Stimulated activated CD8-positive, alpha-beta memory T cell treated with anti-CD3 and anti-CD28 coated beads, Interleukin-4, amount 100 ng/mL, for 24 hours (primary cell): Measurements from ENCODE around the gene FGGY.

Source experiments
- DNase-seq: peaks from one replicate; pipeline ENCODE4 v3.0.0-alpha.2; 2020; ENCODE audit warnings: low read depth

FGGY gene

DNA sequence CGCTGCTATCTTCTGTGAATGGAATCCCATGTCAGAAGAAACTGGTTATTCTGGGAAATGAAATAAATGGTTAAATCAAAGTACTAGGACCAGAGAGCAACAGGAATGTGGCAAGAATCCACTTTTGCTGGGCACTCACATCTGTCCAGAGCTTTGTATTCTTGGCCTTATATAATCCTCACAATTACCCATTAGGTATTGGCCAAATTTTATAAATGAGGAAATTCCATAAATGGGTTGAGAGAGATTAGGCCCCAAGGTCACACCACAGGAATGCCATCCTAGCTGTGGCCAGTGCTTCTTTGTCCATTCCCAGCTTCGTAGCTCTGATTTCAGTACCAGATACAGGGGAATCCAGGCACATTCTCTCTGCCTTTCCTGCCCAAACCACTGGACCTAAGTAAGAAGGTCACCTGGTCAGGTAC is 441.7 kb downstream of the FGGY start:
- no peak for DNase-seq

- DNase-seq, result no peak
These were observed 442.2 kb downstream of the FGGY start for GRCh38 chr1:59739111-59739510.

DNA sequence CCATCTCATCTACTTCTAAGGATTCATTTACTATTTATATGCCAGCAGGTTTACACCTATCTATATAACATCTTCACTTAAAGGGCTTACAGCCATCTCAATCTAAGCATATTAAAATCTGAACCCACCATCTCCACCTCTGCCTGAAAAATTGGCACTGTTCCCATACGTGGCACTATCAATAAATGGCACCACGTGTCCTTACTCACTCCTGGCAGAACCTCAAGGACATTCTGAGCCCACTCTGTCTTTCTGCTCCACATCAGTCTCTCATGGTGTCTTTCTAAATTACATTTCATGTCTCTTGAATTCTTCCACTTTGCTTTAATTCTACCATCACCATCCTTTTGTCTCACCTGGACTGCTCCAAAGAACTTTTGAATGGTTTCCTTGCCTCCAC is 445.6 kb downstream of the FGGY start:
- no peak for DNase-seq

DNA sequence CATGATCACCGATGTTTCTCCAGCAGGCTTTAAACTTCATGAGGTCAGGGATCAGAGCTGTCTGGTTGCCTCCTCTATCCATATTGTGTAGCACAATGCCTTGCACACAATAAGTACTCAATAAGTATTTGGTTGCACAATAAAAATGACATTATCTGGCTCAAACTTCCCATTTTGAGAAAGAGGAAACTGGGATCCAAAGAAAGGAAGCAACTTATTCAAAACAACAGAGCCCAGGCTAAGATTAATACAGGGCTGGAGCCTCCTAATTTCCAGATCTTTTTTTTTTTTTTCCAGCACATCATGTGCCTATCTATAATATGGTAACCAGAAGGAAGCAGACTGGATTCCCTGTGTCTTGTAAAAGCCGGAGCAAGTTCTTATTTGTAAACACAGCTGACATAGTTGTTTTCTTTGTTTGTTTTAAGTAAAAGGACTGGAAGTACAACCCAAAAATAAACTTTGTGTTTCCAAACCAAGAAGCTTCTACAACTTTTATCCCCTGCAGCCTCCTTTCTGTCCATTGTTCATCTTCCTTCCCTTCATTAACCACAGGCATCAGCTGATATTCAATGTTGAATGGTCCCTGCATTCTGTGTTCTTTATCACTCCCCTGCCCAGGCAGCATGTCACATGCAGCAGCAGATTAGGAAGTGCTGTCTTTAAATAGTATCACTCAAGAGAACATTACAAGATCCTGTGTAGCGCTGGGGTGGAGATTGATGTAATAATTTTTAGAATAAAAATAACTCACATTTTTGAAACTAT is 446.6 kb downstream of the FGGY start:
- no peak for DNase-seq

GRCh38 chr1:59747420-59748024 is 450.6 kb downstream of the FGGY start:
- DNase-seq, result no peak

GRCh38 chr1:59748123-59748522 is 451.2 kb downstream of the FGGY start:
- DNase-seq, result no peak

GRCh38 chr1:59750328-59751003 is 453.6 kb downstream of the FGGY start:
- DNase-seq, result no peak

- DNase-seq, result no peak
These were observed 454.1 kb downstream of the FGGY start for GRCh38 chr1:59751004-59751395.

- no peak for DNase-seq
These were observed 454.9 kb downstream of the FGGY start for GRCh38 chr1:59751801-59752200.

- DNase-seq, result no peak
These were observed 455.9 kb downstream of the FGGY start for GRCh38 chr1:59752556-59753414.

DNA sequence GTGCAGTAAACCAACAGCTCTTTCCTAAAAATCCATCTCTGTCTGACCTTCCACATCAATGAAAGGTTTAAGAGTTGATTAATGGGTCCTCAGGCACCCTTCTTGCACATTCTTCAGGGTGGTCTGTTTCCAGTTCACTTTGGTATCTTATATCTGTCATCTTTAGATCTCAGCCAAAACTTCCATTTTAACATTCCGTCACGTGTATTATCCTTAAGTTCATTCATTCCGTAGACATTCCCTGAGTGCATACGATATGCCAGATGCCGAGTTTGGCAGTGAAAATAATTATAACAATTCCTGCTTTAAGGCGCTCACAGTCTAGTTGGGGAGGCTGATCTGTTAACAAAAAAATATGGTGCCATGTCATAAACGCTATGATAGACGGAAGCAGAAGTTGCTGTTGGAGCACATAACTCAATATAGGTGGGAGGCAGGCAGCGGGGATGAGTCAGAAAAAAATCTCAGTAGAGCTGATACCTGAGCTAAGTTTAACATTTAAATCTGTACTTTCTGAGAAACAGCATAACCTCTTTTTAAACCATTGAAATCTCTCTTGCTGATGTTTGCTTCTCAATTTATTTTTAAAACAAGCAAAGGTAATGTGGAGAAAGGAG is 458.3 kb downstream of the FGGY start:
- DNase-seq, result no peak

- DNase-seq, result no peak
These were observed 460.4 kb downstream of the FGGY start for GRCh38 chr1:59757197-59757747.

DNA sequence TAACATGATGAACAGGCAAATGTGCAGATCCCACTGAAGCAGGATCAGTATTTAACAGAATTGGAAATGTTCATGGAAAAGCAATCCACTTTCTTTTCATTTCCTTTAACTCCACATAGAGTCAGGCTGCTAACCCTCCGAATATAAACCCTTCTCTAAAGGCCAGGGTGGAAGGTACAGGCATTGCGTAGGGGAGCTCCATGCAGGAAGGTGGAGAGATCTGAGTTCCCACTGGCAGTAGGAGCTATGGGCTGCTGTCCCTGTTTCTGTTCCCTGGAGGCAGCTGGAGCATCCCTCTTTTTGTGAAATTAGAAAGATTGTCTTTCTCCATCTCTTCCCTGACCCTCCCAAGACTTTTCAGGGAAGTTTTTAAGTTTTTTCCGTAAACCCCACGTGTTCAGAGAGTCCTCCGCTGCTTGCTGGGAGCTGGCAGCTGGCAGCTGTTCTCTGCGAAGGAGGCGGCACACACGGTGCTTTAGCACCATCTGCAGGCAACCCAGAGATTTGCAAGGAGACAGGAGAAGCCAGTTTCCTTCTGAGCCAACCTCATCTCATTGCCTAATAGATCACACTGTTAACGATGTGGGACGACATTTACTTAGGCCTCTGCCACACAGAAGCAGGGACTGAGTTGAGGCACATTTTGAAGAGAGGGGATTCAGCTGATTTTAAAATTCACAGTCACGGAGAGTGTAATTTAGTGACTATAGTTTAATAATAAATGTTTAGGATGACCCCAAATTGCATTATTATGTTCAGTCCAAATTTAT is 462.4 kb downstream of the FGGY start:
- peak; percentile 39 for DNase-seq

DNA sequence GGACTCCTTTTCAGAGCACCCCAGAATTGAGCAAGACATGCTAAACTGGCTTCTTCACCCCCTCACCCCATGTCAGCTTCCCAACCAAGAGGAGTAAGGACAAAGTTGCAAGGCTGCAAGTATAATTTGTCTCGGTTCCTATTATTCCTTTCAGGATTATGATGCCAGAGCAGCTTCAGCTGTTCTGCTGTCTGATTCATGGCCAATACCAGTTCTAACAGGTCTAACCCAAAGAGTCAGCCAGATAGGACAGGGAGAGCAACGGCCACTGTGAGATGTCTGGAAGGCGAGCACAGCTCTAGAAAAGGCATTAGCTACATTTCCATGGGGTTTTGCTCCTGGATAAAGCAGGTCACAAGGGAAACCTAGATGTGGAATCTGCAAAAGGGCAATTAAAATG is 464.5 kb downstream of the FGGY start:
- no peak for DNase-seq

GRCh38 chr1:59763418-59763817 is 466.5 kb downstream of the FGGY start:
- DNase-seq, result no peak

- DNase-seq, result no peak
These were observed 468.3 kb downstream of the FGGY start for GRCh38 chr1:59765011-59765730.

DNA sequence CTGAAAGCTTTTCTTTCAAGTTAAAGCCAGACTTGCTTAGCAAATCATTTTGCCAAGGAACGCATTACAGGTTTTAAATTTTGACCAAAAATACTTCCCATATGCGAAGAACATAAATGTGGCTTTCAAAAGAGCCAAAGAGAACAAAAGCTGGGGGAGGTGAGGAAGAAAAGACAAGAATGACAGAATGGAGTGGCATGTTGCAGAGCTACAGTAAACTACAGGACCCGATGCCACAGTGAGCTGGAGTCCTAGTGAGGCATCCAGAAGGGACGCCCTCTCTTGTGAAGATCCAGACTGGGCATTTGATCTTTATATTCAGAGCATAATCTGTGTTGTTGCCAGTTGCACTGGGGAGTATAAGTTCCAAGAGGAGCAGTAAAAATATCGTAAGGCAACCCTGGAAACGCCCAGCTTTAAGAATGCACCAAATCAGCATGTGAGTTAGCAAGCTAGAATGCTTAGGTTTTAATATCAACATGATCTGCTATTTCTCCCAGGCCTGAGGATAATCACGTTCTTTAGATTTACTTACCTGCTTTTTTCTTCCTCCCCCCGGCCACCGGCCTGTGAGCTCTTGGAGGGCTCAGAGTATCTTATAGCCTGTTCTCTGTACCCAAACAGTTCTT is 469.4 kb downstream of the FGGY start:
- no peak for DNase-seq

DNA sequence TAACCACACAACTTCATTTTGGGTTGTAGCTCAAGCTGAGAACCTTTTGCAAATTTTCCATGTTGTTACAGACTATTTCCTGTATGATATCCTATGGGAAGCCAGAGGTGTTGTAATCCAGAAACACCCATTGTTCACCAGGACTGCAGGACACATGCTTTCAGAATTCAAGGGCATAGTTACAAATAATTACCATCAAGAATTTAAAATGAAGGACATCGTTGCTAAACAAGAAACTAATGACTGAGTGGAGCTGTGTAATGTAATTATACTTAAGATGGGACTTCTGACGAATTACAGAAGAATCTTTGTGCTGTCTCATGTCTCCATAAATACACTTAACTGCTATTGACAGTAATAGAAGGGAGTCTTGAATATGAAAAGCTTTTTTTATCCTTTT is 470.2 kb downstream of the FGGY start:
- no peak for DNase-seq
